Measurements from ENCODE around the gene ALG5. TPM values are rescaled to one million over a fixed set of nuclear protein-coding genes. Genes with fewer than 3 reads are reported as not detected.

ALG5 gene
- total RNA-seq, 1 experiment from 2014 or later = 27.0 TPM

GRCh38 chr13:36903925-36904595 lies 95.1 kb downstream of the ALG5 start:
- WGBS (ENCODE audit: extremely low coverage, insufficient read length, low lambda C conversion rate) = no CpG with 5 or more reads among the region's 8 CpGs
- H3K27ac ChIP-seq (ENCODE audit: insufficient read length, low read depth, low read length) = no peak overlapping the region

More at GRCh38 chr13:36903925-36904595, 95.1 kb downstream of the ALG5 start:
- H4K5ac ChIP-seq (ENCODE audit: insufficient read length, low read depth, low read length) = no peak overlapping the region
- no peak overlapping the region for H3K4me2 ChIP-seq (ENCODE audit: insufficient read depth, insufficient read length, low read length)
- H3K56ac ChIP-seq (ENCODE audit: insufficient read length, low read depth, low read length) = no peak overlapping the region
- H2BK15ac ChIP-seq (ENCODE audit: low read depth, low read length) = no peak overlapping the region
- Mint-ChIP-seq H3K4me1 (0 out of 4 replicates have a peak, but pooled peaks cover 0 to 2% of the 10 kb centered on the region in 2 experiments), H3K27me3 (ENCODE audit: low read depth) (no peaks in the 10 kb centered on the region), H3K36me3 (ENCODE audit: insufficient read depth in 1 of 3, low read depth in 3 of 3) (no peaks in the 10 kb centered on the region), H3K27ac (no peak overlapping the region), H3K4me3 (no peak overlapping the region), H3K9me3 (no peaks in the 10 kb centered on the region)
- H2BK120ac ChIP-seq (ENCODE audit: low read depth, low read length, poor library complexity, severe bottlenecking) = no peak overlapping the region
- no peaks in the 10 kb centered on the region for H3K79me2 ChIP-seq (ENCODE audit: insufficient read depth, low read length)
- no peak overlapping the region for H2BK20ac ChIP-seq (ENCODE audit: low read depth, low read length, poor library complexity, severe bottlenecking)
- no peak overlapping the region for H3K23ac ChIP-seq (ENCODE audit: insufficient read length, low read depth, low read length)
- H2AFZ ChIP-seq (ENCODE audit: low read length) = no peak overlapping the region
- no peaks in the 10 kb centered on the region for H3K23me2 ChIP-seq (ENCODE audit: insufficient read length, low read depth, low read length, poor library complexity, severe bottlenecking)
- H2AK5ac ChIP-seq (ENCODE audit: insufficient read length, low read length) = no peak overlapping the region
- no peaks in the 10 kb centered on the region for H3K27me3 ChIP-seq (ENCODE audit: insufficient read depth, low read length)
- no peak overlapping the region for H3K18ac ChIP-seq (ENCODE audit: insufficient read length, low read depth, low read length)
- TF ChIP-seq CTCF (conservative IDR thresholded peaks at IDR 0.05) = no peak
- DNase-seq = no peak
- H3K14ac ChIP-seq (ENCODE audit: insufficient read depth, low read length) = no peak overlapping the region
- no peak overlapping the region for H3K9ac ChIP-seq (ENCODE audit: extremely low read depth, insufficient read length, low read length)
- H4K20me1 ChIP-seq (ENCODE audit: control insufficient read depth, insufficient read depth, insufficient read length) = no peaks in the 10 kb centered on the region
- no peak overlapping the region for H2BK5ac ChIP-seq (ENCODE audit: insufficient read length, low read length)
- H4K91ac ChIP-seq (ENCODE audit: insufficient read length, low read depth, low read length) = no peak overlapping the region
- no peak overlapping the region for H3K4ac ChIP-seq (ENCODE audit: low read depth, low read length)
- no peak overlapping the region for H3T11ph ChIP-seq (ENCODE audit: low read length)
- H3K4me1 ChIP-seq (ENCODE audit: insufficient read depth, low read length) = no peaks in the 10 kb centered on the region
- no peak overlapping the region for H2BK12ac ChIP-seq (ENCODE audit: insufficient read length, low read depth, low read length)
- H4K8ac ChIP-seq (replicated peaks; ENCODE audit: insufficient read length, low read depth, low read length) = no peak overlapping the region
- H3K9me3 ChIP-seq (ENCODE audit: control insufficient read depth, low read depth, low read length) = no peaks in the 10 kb centered on the region
- no peaks in the 10 kb centered on the region for H3K79me1 ChIP-seq (ENCODE audit: insufficient read depth, low read depth, low read length, poor library complexity, severe bottlenecking)

Other genes with a start within 250 kb of the ALG5 start
- gene RFXAP, start 180.1 kb downstream of the ALG5 start, total RNA-seq (2021) = 8.7 and 9.1 TPM in 2 replicates
- 1.1 TPM in 2 replicates for gene SMAD9, start 79.1 kb downstream of the ALG5 start, total RNA-seq (2021)
- 87.3 and 91.9 TPM in 2 replicates for gene EXOSC8, start 1.4 kb upstream of the ALG5 start, total RNA-seq (2021)
- 58.0 and 59.5 TPM in 2 replicates for gene SUPT20H, start 60.3 kb upstream of the ALG5 start, total RNA-seq (2021)
- not detected in 2 replicates for gene CSNK1A1L, start 106.3 kb upstream of the ALG5 start, total RNA-seq (2021)